Jurkat, Clone E6-1 (cell line): Measurements from ENCODE around the gene PARD3.

ENCODE experiments used
- DNase-seq: peaks from one replicate; pipeline ENCODE4 v3.0.0-alpha.2; 2011; ENCODE audit warnings: low read depth, low spot score
- H3K4me3 ChIP-seq: 2 replicates; pipeline ENCODE4 v1.5.1; 2011; ENCODE audit warnings: mild to moderate bottlenecking, low read length, control low read depth, moderate library complexity

The PARD3 gene

GRCh38 chr10:34098821-34099567 is 716.1 kb downstream of the PARD3 start:
- no peak overlapping the region for H3K4me3 ChIP-seq
- DNase-seq, result no peak

GRCh38 chr10:34097682-34098081 is 717.4 kb downstream of the PARD3 start:
- no peak for DNase-seq

GRCh38 chr10:34094961-34095360 is 720.1 kb downstream of the PARD3 start:
- H3K4me3 ChIP-seq, result no peak overlapping the region
- no peak for DNase-seq

More at GRCh38 chr10:34097682-34098081, 717.4 kb downstream of the PARD3 start:
- no peak overlapping the region for H3K4me3 ChIP-seq

GRCh38 chr10:34094146-34094696 is 720.9 kb downstream of the PARD3 start:
- DNase-seq, result no peak
- H3K4me3 ChIP-seq, result no peak overlapping the region

- no peak for DNase-seq
- H3K4me3 ChIP-seq, result no peak overlapping the region
Measured at GRCh38 chr10:34092891-34093290, 722.2 kb downstream of the PARD3 start.

GRCh38 chr10:34091635-34092195 is 723.4 kb downstream of the PARD3 start:
- DNase-seq, result no peak
- no peak overlapping the region for H3K4me3 ChIP-seq

GRCh38 chr10:34089253-34089652 is 725.8 kb downstream of the PARD3 start:
- no peak overlapping the region for H3K4me3 ChIP-seq
- DNase-seq, result no peak

GRCh38 chr10:34088208-34088794 is 726.8 kb downstream of the PARD3 start:
- H3K4me3 ChIP-seq, result no peak overlapping the region

GRCh38 chr10:34087095-34087418 is 728.0 kb downstream of the PARD3 start:
- H3K4me3 ChIP-seq, result no peak overlapping the region

More at GRCh38 chr10:34088208-34088794, 726.8 kb downstream of the PARD3 start:
- no peak for DNase-seq

GRCh38 chr10:34083567-34083966 is 731.5 kb downstream of the PARD3 start:
- H3K4me3 ChIP-seq, result no peak overlapping the region
- DNase-seq, result no peak

More at GRCh38 chr10:34087095-34087418, 728.0 kb downstream of the PARD3 start:
- DNase-seq, result no peak

GRCh38 chr10:34081948-34082347 is 733.1 kb downstream of the PARD3 start:
- DNase-seq, result no peak
- no peak overlapping the region for H3K4me3 ChIP-seq

- H3K4me3 ChIP-seq, result no peak overlapping the region
- DNase-seq, result no peak
Measured at GRCh38 chr10:34081347-34081743, 733.8 kb downstream of the PARD3 start.

GRCh38 chr10:34080485-34081346 is 734.4 kb downstream of the PARD3 start:
- no peak overlapping the region for H3K4me3 ChIP-seq
- no peak for DNase-seq

GRCh38 chr10:34079702-34080484 is 735.2 kb downstream of the PARD3 start:
- no peak overlapping the region for H3K4me3 ChIP-seq
- DNase-seq, result no peak

GRCh38 chr10:34078745-34079470 is 736.2 kb downstream of the PARD3 start:
- DNase-seq, result no peak
- H3K4me3 ChIP-seq, result no peak overlapping the region

GRCh38 chr10:34078017-34078744 is 736.9 kb downstream of the PARD3 start:
- no peak overlapping the region for H3K4me3 ChIP-seq
- DNase-seq, result no peak

GRCh38 chr10:34076443-34076842 is 738.7 kb downstream of the PARD3 start:
- DNase-seq, result no peak

More at GRCh38 chr10:34076443-34076842, 738.7 kb downstream of the PARD3 start:
- H3K4me3 ChIP-seq, result no peak overlapping the region
